H1 (cell line): ENCODE results near the gene EMC6. TPM values are rescaled to one million over a fixed set of nuclear protein-coding genes. Genes with fewer than 3 reads are reported as not detected.

Experiments
- CTCF ChIA-PET: fragments of 300-600 bp; sonication (Branson Sonifier 250); formaldehyde crosslinking; loops from one replicate; lab custom pipeline; 2021; ENCODE audit not compliant: partially characterized antibody; lab: Charles Lee
- POLR2A ChIA-PET: fragments of 300-600 bp; sonication (Branson Sonifier 250); formaldehyde crosslinking; loops from one replicate; lab custom pipeline; 2021; ENCODE audit warnings: inconsistent platforms; ENCODE audit not compliant: partially characterized antibody; lab: Charles Lee
- DNase-seq, 2 experiments: peaks; one replicate each; pipeline versions ENCODE4 v3.0.0 to v3.0.0-alpha.2; 2010 to 2022; ENCODE audit warnings: low spot score in 2 of 2, low read depth in 1 of 2, mixed read lengths in 1 of 2
- FAIRE-seq: peaks from 2 replicates; lab custom pipeline; 2011; peaks lifted over from hg19 to GRCh38; lab: Jason Lieb, UNC
- H2AFZ ChIP-seq: 2 replicates; pipeline ENCODE4 v1.8.1; 2012; ENCODE audit warnings: low read length, inconsistent platforms
- H2AK5ac ChIP-seq: 2 replicates; pipeline ENCODE4 v1.6.1; 2013; ENCODE audit warnings: low read depth, low read length
- H2BK120ac ChIP-seq: replicated peaks from 2 replicates; pipeline ENCODE3; 2013; ENCODE audit warnings: low read depth, low read length, inconsistent platforms
- H2BK12ac ChIP-seq: 2 replicates; pipeline ENCODE4 v1.6.1; 2013; ENCODE audit warnings: low read depth, low read length
- H2BK15ac ChIP-seq: 2 replicates; pipeline ENCODE4 v1.6.1; 2013; ENCODE audit warnings: low read length
- H2BK20ac ChIP-seq: 2 replicates; pipeline ENCODE4 v1.6.1; 2013; ENCODE audit warnings: low read length
- H2BK5ac ChIP-seq: 2 replicates; pipeline ENCODE4 v1.6.1; 2013; ENCODE audit warnings: low read depth, low read length
- H3K14ac ChIP-seq: 2 replicates; pipeline ENCODE4 v1.6.1; 2013; ENCODE audit warnings: inconsistent platforms; ENCODE audit not compliant: insufficient read length
- H3K18ac ChIP-seq: 2 replicates; pipeline ENCODE4 v1.6.1; 2013; ENCODE audit warnings: low read length; ENCODE audit errors: extremely low read depth
- H3K23ac ChIP-seq: 2 replicates; pipeline ENCODE4 v1.6.1; 2013; ENCODE audit warnings: inconsistent platforms; ENCODE audit not compliant: insufficient read length
- H3K23me2 ChIP-seq: 2 replicates; pipeline ENCODE4 v1.6.1; 2013; ENCODE audit warnings: low read depth, low read length
- H3K27ac ChIP-seq: 2 replicates; pipeline ENCODE4 v1.6.1; 2011; ENCODE audit warnings: low read depth, low read length, inconsistent platforms
- H3K27me3 ChIP-seq, 4 experiments: replicated peaks in 1 of 4; 1 replicate in 1 of 4; 2 replicates in 3 of 4; pipeline versions ENCODE4 v1.6.1 to v1.8.1; 2011 to 2013; ENCODE audit warnings: low read length in 3 of 4, mild to moderate bottlenecking in 3 of 4, inconsistent platforms in 2 of 4, mixed read lengths in 2 of 4, moderate library complexity in 1 of 4; ENCODE audit not compliant: control insufficient read depth in 3 of 4, insufficient read depth in 3 of 4; ENCODE audit errors: extremely low read depth in 1 of 4
- H3K36me3 ChIP-seq, 4 experiments: 2 replicates each; pipeline versions ENCODE4 v1.6.1 to v1.8.1; 2011 to 2013; ENCODE audit warnings: mild to moderate bottlenecking in 4 of 4, low read length in 3 of 4, moderate library complexity in 2 of 4, control low read depth in 1 of 4, inconsistent platforms in 1 of 4; ENCODE audit not compliant: insufficient read depth in 4 of 4, control insufficient read depth in 2 of 4
- H3K4ac ChIP-seq: replicated peaks from 2 replicates; pipeline ENCODE3; 2013; ENCODE audit warnings: low read length, low read depth, mixed read lengths, inconsistent platforms; ENCODE audit not compliant: insufficient read length
- H3K4me1 ChIP-seq, 4 experiments: replicated peaks in 1 of 4; 1 replicate in 1 of 4; 2 replicates in 3 of 4; pipeline versions ENCODE4 v1.6.1 to v1.8.1; 2011 to 2013; ENCODE audit warnings: low read length in 3 of 4, inconsistent platforms in 2 of 4, mixed read lengths in 1 of 4; ENCODE audit not compliant: insufficient read depth in 4 of 4, control insufficient read depth in 3 of 4
- H3K4me2 ChIP-seq, 2 experiments: 2 replicates each; pipeline versions ENCODE4 v1.6.1 to v1.8.1; 2011 to 2013; ENCODE audit warnings: low read depth in 2 of 2, low read length in 2 of 2, control low read depth in 1 of 2, inconsistent platforms in 1 of 2, mild to moderate bottlenecking in 1 of 2; ENCODE audit not compliant: insufficient read depth in 1 of 2
- H3K4me3 ChIP-seq, 4 experiments: fragments of 200-600, 300-600 bp in 1 of 4; sonication (generic), shearing (Covaris generic), sonication (Bioruptor Twin) in 1 of 4; 2 replicates each; pipeline versions ENCODE4 v1.5.1 to v1.8.1; 2011 to 2016; ENCODE audit warnings: low read length in 4 of 4, low read depth in 3 of 4, control low read depth in 2 of 4, inconsistent platforms in 2 of 4, mild to moderate bottlenecking in 2 of 4, mixed read lengths in 1 of 4, moderate library complexity in 1 of 4; ENCODE audit not compliant: insufficient read depth in 2 of 4; ENCODE audit errors: extremely low read depth in 1 of 4
- H3K56ac ChIP-seq: replicated peaks from 2 replicates; pipeline ENCODE3; 2013; ENCODE audit warnings: low read depth, mild to moderate bottlenecking, mixed read lengths, low read length, inconsistent platforms; ENCODE audit not compliant: insufficient read length
- H3K79me1 ChIP-seq: 2 replicates; pipeline ENCODE4 v1.6.1; 2013; ENCODE audit warnings: low read depth, low read length, control low read depth
- H3K79me2 ChIP-seq, 2 experiments: 2 replicates each; pipeline versions ENCODE4 v1.6.1 to v1.8.1; 2012 to 2013; ENCODE audit warnings: low read length in 2 of 2, mild to moderate bottlenecking in 2 of 2, inconsistent platforms in 1 of 2; ENCODE audit not compliant: insufficient read depth in 2 of 2, control insufficient read depth in 1 of 2
- H3K9ac ChIP-seq, 4 experiments: replicated peaks in 1 of 4; 1 replicate in 1 of 4; 2 replicates in 3 of 4; pipeline versions ENCODE4 v1.6.1 to v1.8.1; 2011 to 2013; ENCODE audit warnings: low read depth in 3 of 4, low read length in 3 of 4, control low read depth in 2 of 4, mild to moderate bottlenecking in 2 of 4, moderate library complexity in 2 of 4, inconsistent platforms in 1 of 4; ENCODE audit errors: extremely low read depth in 1 of 4
- H3K9me3 ChIP-seq, 2 experiments: 2 replicates each; pipeline versions ENCODE4 v1.6.1 to v1.8.1; 2012 to 2013; ENCODE audit warnings: mild to moderate bottlenecking in 2 of 2, moderate library complexity in 2 of 2, control low read depth in 1 of 2, inconsistent platforms in 1 of 2, low read depth in 1 of 2, low read length in 1 of 2, mixed read lengths in 1 of 2; ENCODE audit not compliant: insufficient read depth in 2 of 2
- H4K20me1 ChIP-seq, 2 experiments: replicated peaks in 1 of 2; 2 replicates each; pipeline versions ENCODE3 to v1.8.1; 2011 to 2013; ENCODE audit warnings: inconsistent platforms in 2 of 2, low read length in 2 of 2, mild to moderate bottlenecking in 1 of 2; ENCODE audit not compliant: insufficient read depth in 2 of 2, control insufficient read depth in 1 of 2
- H4K5ac ChIP-seq: 2 replicates; pipeline ENCODE4 v1.6.1; 2013; ENCODE audit warnings: low read length, low read depth, mixed read lengths, inconsistent platforms; ENCODE audit not compliant: insufficient read length
- H4K8ac ChIP-seq: 2 replicates; pipeline ENCODE4 v1.8.0; 2013; ENCODE audit warnings: mild to moderate bottlenecking, moderate library complexity, low read length, inconsistent platforms; ENCODE audit not compliant: insufficient read depth; ENCODE audit errors: extremely low read depth
- H4K91ac ChIP-seq: replicated peaks from 2 replicates; pipeline ENCODE3; 2013; ENCODE audit warnings: low read length, mixed read lengths, inconsistent platforms; ENCODE audit not compliant: insufficient read length
- BRCA1 ChIP-seq: IDR thresholded peaks from 2 replicates; pipeline ENCODE4 v1.6.1; 2012; ENCODE audit warnings: low read depth, low read length, improper control_type of control experiment
- CEBPB ChIP-seq: IDR thresholded peaks from 2 replicates; pipeline ENCODE4 v1.6.1; 2012; ENCODE audit warnings: low read depth, low read length
- CHD2 ChIP-seq: IDR thresholded peaks from 2 replicates; pipeline ENCODE4 v1.6.1; 2012; ENCODE audit warnings: low read length, improper control_type of control experiment
- EZH2 ChIP-seq: fragments of 200-600 bp; sonication (generic); IDR thresholded peaks from 2 replicates; pipeline ENCODE4 v1.7.1; 2012; ENCODE audit warnings: low read depth, mild to moderate bottlenecking, moderate library complexity, low read length, inconsistent platforms; ENCODE audit not compliant: severe bottlenecking
- GABPA ChIP-seq: IDR thresholded peaks from 2 replicates; pipeline ENCODE4 v1.6.1; 2011; ENCODE audit warnings: mild to moderate bottlenecking, low read length, moderate library complexity, borderline replicate concordance; ENCODE audit not compliant: insufficient read depth
- GTF2F1 ChIP-seq: IDR thresholded peaks from 2 replicates; pipeline ENCODE4 v1.6.1; 2012; ENCODE audit warnings: low read depth, low read length, improper control_type of control experiment, borderline replicate concordance
- JUN ChIP-seq: IDR thresholded peaks from 2 replicates; pipeline ENCODE4 v1.6.1; 2011; ENCODE audit warnings: low read depth, mild to moderate bottlenecking, improper control_type of control experiment, low read length
- KDM4A ChIP-seq: IDR thresholded peaks from one replicate; pipeline ENCODE4 v1.7.1; 2012; ENCODE audit warnings: low read depth, mild to moderate bottlenecking, moderate library complexity, low read length, inconsistent platforms; ENCODE audit not compliant: severe bottlenecking
- POU5F1 ChIP-seq: IDR thresholded peaks from 2 replicates; pipeline ENCODE4 v1.6.1; 2011; ENCODE audit warnings: low read depth, mild to moderate bottlenecking, low read length, moderate library complexity
- WGBS, 2 experiments: shearing (Covaris generic) in 1 of 2; methylation state at CpG; one replicate each; pipeline versions ENCODE4 v1.1.6 to v1.1.7; 2013 to 2015; ENCODE audit warnings: low lambda C conversion rate in 2 of 2, mixed read lengths in 2 of 2, inconsistent platforms in 1 of 2, low coverage in 1 of 2, missing lambda C conversion rate in 1 of 2; ENCODE audit not compliant: insufficient replicate concordance in 2 of 2, insufficient coverage in 1 of 2, insufficient read length in 1 of 2; ENCODE audit errors: extremely low coverage in 1 of 2, missing lambda C conversion rate in 1 of 2; 5-methylcytosine and 5-hydroxymethylcytosine counted together
- polyA plus RNA-seq, 7 experiments: library from polyadenylated mRNA; depleted of rRNA in 3 of 7; stranded (reverse) in 5 of 7; unstranded in 2 of 7; fragments of >200 nt in 5 of 7; fragments of 200-250 nt in 2 of 7; gene quantifications; 1 replicate in 5 of 7; 2 replicates in 1 of 7; 4 replicates in 1 of 7; pipeline versions ENCODE4 v1.2.1 to v1.2.3, GENCODE V29; 2011 to 2013; ENCODE audit warnings: missing spikeins in 2 of 7, mixed read lengths in 2 of 7
- total RNA-seq: library from RNA; stranded (reverse); fragmentation: NEBNext Ultra II Directional; extraction: Animal tissue kit (Norgen Biotek cat#: 25700); gene quantifications from 2 replicates; pipeline ENCODE4 v1.2.1, GENCODE V29; 2021

Gene EMC6
- total and polyA plus RNA-seq, 2 of the 8 experiments (the other 6 are each of a cell fraction or from before 2014, with no cell fraction given): 81.5 to 193 TPM

- no peak overlapping the region for H3K18ac ChIP-seq
- H2BK120ac ChIP-seq: no peak overlapping the region
- H3K4ac ChIP-seq: no peak overlapping the region
- H3K79me1 ChIP-seq: no peaks in the 10 kb centered on the region
- ChIA-PET POLR2A (interaction anchor here (0.8 to 1.3 kb wide), 5 partner anchors 9 to 37 kb away, joined by 3 to 5 read pairs (median 3); partner anchors contain the start of genes HASPIN and P2RX5), CTCF (interaction anchor here (1.0 to 2.4 kb wide), 2 partner anchors 20 to 28 kb away, joined by 4 to 6 read pairs; no protein-coding TSS in a partner anchor)
- H4K91ac ChIP-seq: no peak overlapping the region
- no peak for TF ChIP-seq KDM4A
- no peak for TF ChIP-seq BRCA1
- no peak for TF ChIP-seq CEBPB
- TF ChIP-seq JUN: no peak
- no peak for TF ChIP-seq GTF2F1
- TF ChIP-seq CHD2: no peak
- TF ChIP-seq POU5F1: no peak
- no peak for TF ChIP-seq GABPA
- no peak for TF ChIP-seq EZH2
- no peaks in the 10 kb centered on the region for H3K27me3 ChIP-seq
- H4K20me1 ChIP-seq: no peaks in the 10 kb centered on the region
- H4K5ac ChIP-seq: no peak overlapping the region
- H3K23ac ChIP-seq: no peak overlapping the region
- no peak overlapping the region for H2BK20ac ChIP-seq
- H2AK5ac ChIP-seq: no peak overlapping the region
- H4K8ac ChIP-seq: no peak overlapping the region
- FAIRE-seq (no peak), DNase-seq (no peak)
- no peaks in the 10 kb centered on the region for H3K4me1 ChIP-seq
- H2BK12ac ChIP-seq: no peak overlapping the region
- H3K79me2 ChIP-seq: no peaks in the 10 kb centered on the region
- 82% methylated on average over 5 of the region's 5 CpGs; no CpG with 5 or more reads in 1 of the 2 experiments for WGBS, 2 experiments
- no peak overlapping the region for H3K9ac ChIP-seq
- no peaks in the 10 kb centered on the region for H3K23me2 ChIP-seq
- no peak overlapping the region for H3K27ac ChIP-seq
- no peak overlapping the region for H2AFZ ChIP-seq
- no peak overlapping the region for H2BK15ac ChIP-seq
- peaks cover 7 to 19% (median 10%) of the 10 kb centered on the region in 4 experiments; a peak in 5 of 8 replicates for H3K36me3 ChIP-seq
- H3K4me3 ChIP-seq: no peak overlapping the region
- no peak overlapping the region for H2BK5ac ChIP-seq
- H3K9me3 ChIP-seq: no peaks in the 10 kb centered on the region
- no peak overlapping the region for H3K14ac ChIP-seq
- no peak overlapping the region for H3K56ac ChIP-seq
- no peak overlapping the region for H3K4me2 ChIP-seq
Measured at GRCh38 chr17:3710951-3711383, 42.4 kb downstream of the EMC6 start.
